ENCODE measurements around the gene HTRA1. TPM values are rescaled to one million over a fixed set of nuclear protein-coding genes. Genes with fewer than 3 reads are reported as not detected.

The HTRA1 gene
- polyA plus RNA-seq, 1 of the 3 experiments (the other 2 are of a cell fraction): 291 TPM

- Histone ChIP-seq H3K36me3 (replicated peaks in 1 of 2; ENCODE audit: control insufficient read depth in 1 of 2, insufficient read depth in 2 of 2, low read length in 1 of 2) (peaks cover 0 to 6% of the 10 kb centered on the region in 2 experiments), H3K4me3 (ENCODE audit: low read depth in 2 of 2, low read length in 1 of 2) (no peak overlapping the region), H3K4me1 (ENCODE audit: control insufficient read depth in 1 of 2, insufficient read depth in 2 of 2, low read depth in 1 of 2, low read length in 1 of 2) (peaks cover 6 to 11% of the 10 kb centered on the region in 2 experiments; a peak in 2 of 4 replicates), H3K9me3 (no peaks in the 10 kb centered on the region), H3K4me2 (no peak overlapping the region), H3K79me2 (ENCODE audit: insufficient read depth) (peaks cover 6% of the 10 kb centered on the region; the same call in 1 of the 2 replicates), H4K20me1 (ENCODE audit: insufficient read depth) (no peaks in the 10 kb centered on the region), H3K27me3 (ENCODE audit: insufficient read depth) (no peaks in the 10 kb centered on the region), H3K9me2 (no peaks in the 10 kb centered on the region), H3K9ac (no peak overlapping the region), H3F3A (replicated peaks; ENCODE audit: insufficient read depth) (peaks cover 12% of the 10 kb centered on the region), H3K27ac (ENCODE audit: low read depth in 2 of 2, low read length in 1 of 2) (peak overlapping the region in 1 of 2 experiments; percentile 27; a peak in 1 of 4 replicates), H2AFZ (ENCODE audit: low read depth) (no peak overlapping the region)
- CTCF ChIA-PET: no interaction called here
- POLR2A ChIA-PET: no interaction called here
- WGBS (ENCODE audit: low lambda C conversion rate): 91% methylated on average over 24 of the region's 26 CpGs
- no peak for DNase-seq
- TF ChIP-seq TAF1 (IDR thresholded peaks at IDR 0.05; ENCODE audit: borderline replicate concordance, low read depth, low read length) (no peak), NRF1 (IDR thresholded peaks at IDR 0.05; ENCODE audit: low read depth, low read length) (no peak), GABPA (IDR thresholded peaks at IDR 0.05; ENCODE audit: low read depth) (no peak), SIN3A (IDR thresholded peaks at IDR 0.05; ENCODE audit: borderline replicate concordance, low read depth, low read length) (no peak), ELF1 (IDR thresholded peaks at IDR 0.05) (no peak), RXRA (IDR thresholded peaks at IDR 0.05; ENCODE audit: borderline replicate concordance, low read depth) (no peak)
Observed at GRCh38 chr10:122490786-122491680, 29.7 kb downstream of the HTRA1 start.

- Histone ChIP-seq H3K4me2 (no peak overlapping the region), H3K27me3 (ENCODE audit: insufficient read depth) (no peaks in the 10 kb centered on the region), H3K9ac (no peak overlapping the region)
Observed at GRCh38 chr10:122492006-122492405, 30.7 kb downstream of the HTRA1 start.

More at GRCh38 chr10:122492006-122492405, 30.7 kb downstream of the HTRA1 start:
- H4K20me1 ChIP-seq (ENCODE audit: insufficient read depth): no peaks in the 10 kb centered on the region
- peaks cover 15% of the 10 kb centered on the region for H3F3A ChIP-seq (replicated peaks; ENCODE audit: insufficient read depth)
- no peak overlapping the region for H2AFZ ChIP-seq (ENCODE audit: low read depth)
- peaks cover 2 to 13% of the 10 kb centered on the region in 2 experiments; a peak in 2 of 4 replicates for H3K4me1 ChIP-seq (ENCODE audit: control insufficient read depth in 1 of 2, insufficient read depth in 2 of 2, low read depth in 1 of 2, low read length in 1 of 2)
- WGBS (ENCODE audit: low lambda C conversion rate): 95% methylated on average over 9 of the region's 9 CpGs
- no peak overlapping the region for H3K4me3 ChIP-seq (ENCODE audit: low read depth in 2 of 2, low read length in 1 of 2)
- no peaks in the 10 kb centered on the region; the same call in 1 of the 2 replicates for H3K79me2 ChIP-seq (ENCODE audit: insufficient read depth)
- TF ChIP-seq RFX5 (IDR thresholded peaks at IDR 0.05; ENCODE audit: low read length) (no peak), YY1 (IDR thresholded peaks at IDR 0.05; ENCODE audit: low read depth) (no peak), GABPA (IDR thresholded peaks at IDR 0.05; ENCODE audit: low read depth) (no peak), MXI1 (IDR thresholded peaks at IDR 0.05; ENCODE audit: low read depth, low read length) (no peak), JUND (IDR thresholded peaks at IDR 0.05) (no peak), NRF1 (IDR thresholded peaks at IDR 0.05; ENCODE audit: low read depth, low read length) (no peak), CHD2 (IDR thresholded peaks at IDR 0.05; ENCODE audit: low read length, partially characterized antibody) (no peak), TCF12 (IDR thresholded peaks at IDR 0.05) (no peak), POLR2AphosphoS5 (IDR thresholded peaks at IDR 0.05; ENCODE audit: low read depth, low read length) (no peak), REST (IDR thresholded peaks at IDR 0.05; ENCODE audit: low read depth, low read length) (no peak), USF1 (IDR thresholded peaks at IDR 0.05; ENCODE audit: borderline replicate concordance, low read depth) (no peak), RXRA (IDR thresholded peaks at IDR 0.05; ENCODE audit: borderline replicate concordance, low read depth) (no peak)
- H3K9me3 ChIP-seq: no peaks in the 10 kb centered on the region
- ChIA-PET CTCF (no interaction called here), POLR2A (no interaction called here)
- no peak for DNase-seq
- H3K27ac ChIP-seq (ENCODE audit: low read depth in 2 of 2, low read length in 1 of 2): 0 out of 4 replicates have a peak overlapping the region, but pooled peaks of 1 of the 2 experiments have one; percentile 27
- H3K9me2 ChIP-seq: no peaks in the 10 kb centered on the region
- peaks cover 2 to 6% of the 10 kb centered on the region in 2 experiments for H3K36me3 ChIP-seq (replicated peaks in 1 of 2; ENCODE audit: control insufficient read depth in 1 of 2, insufficient read depth in 2 of 2, low read length in 1 of 2)

Data from SK-N-SH (cell line).